ENCODE data around the gene MAP2K4.
"Not testable (repeated sequence)": the region's sequence is repeated elsewhere in the genome, so short reads cannot be mapped to it uniquely, and the experiment has no call there.

Gene MAP2K4

GRCh38 chr17:12094336-12094735, 73.7 kb downstream of the MAP2K4 start:
- no peak for DNase-seq

DNA sequence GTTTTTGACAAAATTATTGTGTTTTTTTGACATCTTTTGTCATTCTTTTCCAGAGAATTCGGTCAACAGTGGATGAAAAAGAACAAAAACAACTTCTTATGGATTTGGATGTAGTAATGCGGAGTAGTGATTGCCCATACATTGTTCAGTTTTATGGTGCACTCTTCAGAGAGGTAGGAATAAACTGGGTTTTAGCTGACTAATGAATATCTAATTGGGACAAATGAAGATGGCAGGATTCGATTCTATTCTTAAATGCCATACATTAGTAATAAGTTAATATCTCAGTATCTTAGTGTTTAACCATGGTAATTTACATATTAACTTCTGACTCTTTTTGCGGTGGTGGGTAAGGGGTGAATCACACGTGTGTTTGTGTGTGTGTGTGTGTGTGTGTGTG, 74.8 kb downstream of the MAP2K4 start:
- DNase-seq = no peak

DNA sequence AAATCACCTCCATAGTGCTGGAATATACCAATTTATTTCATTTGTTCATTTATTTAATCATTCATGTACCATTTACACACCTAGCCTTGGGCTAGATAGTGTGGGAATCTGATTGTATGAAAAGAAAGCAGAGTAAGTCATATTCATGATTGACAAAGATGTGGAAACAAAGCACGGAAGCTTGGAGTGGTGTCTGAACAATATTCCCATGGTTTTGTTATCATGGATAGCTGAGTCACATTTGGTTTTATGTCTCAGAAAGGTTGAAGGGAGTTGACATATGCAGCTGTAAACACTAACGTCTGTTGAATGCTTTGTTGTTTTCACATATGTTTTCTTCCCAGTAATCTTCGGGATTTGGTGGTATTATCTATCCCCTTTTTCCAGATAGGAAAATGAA, 76.6 kb downstream of the MAP2K4 start:
- DNase-seq = no peak

DNA sequence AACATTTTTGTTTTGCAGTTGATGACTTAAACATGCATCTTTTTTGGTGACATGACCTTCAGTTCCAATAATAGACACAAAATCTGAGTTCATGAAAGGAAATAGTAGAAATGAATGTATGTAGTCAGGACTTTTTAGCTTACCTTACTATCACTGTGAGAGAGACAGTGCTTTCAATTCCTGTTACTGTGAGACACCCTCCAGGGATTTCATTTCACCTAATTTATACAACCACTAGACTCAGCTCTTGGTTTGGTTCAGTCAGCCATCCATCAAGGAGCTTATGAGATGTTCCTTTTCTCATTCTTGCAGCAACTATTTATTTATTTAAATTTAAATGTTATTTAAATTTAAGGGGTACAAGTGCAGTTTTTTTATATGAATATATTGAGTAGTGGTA, 77.9 kb downstream of the MAP2K4 start:
- no peak for DNase-seq

DNA sequence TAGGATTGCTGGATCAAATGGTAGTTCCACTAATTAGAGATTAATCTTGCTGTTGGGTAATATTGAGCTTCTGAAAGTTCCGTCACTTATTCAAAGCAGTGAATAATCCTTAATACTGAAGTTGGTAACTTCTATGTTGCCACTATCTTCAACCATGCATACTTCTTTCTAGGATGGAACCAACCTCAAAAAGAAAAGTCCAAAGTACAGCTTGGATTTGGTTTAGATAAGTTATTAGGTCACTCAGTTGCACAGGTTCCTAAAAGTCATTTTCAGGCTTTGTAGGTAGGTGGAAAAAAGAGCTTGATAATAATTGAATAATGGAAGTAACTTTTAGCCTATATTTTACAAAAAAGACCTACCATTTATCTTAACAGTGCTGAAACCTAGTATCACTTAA, 78.7 kb downstream of the MAP2K4 start:
- DNase-seq = no peak

DNA sequence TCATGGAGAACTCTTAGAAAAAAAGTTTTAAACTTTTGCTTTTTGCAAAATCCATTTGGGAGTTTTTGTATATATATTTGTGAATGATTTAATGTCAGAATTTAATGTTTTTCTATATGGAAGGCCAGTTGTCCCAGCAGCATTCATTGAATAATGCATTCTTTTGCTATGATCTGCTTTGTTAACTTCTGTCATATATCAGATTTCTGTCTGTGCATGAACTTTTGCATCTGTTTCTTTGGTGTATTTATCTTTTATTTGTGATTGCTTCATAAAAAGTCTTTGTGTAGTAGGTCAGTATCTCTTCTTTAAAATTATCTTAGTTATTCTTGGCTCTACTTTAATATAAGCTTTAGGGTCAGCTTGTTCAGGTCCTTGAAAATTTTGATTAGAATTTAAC, 84.2 kb downstream of the MAP2K4 start:
- DNase-seq = no peak

GRCh38 chr17:12107905-12108304, 87.2 kb downstream of the MAP2K4 start:
- no peak for DNase-seq

DNA sequence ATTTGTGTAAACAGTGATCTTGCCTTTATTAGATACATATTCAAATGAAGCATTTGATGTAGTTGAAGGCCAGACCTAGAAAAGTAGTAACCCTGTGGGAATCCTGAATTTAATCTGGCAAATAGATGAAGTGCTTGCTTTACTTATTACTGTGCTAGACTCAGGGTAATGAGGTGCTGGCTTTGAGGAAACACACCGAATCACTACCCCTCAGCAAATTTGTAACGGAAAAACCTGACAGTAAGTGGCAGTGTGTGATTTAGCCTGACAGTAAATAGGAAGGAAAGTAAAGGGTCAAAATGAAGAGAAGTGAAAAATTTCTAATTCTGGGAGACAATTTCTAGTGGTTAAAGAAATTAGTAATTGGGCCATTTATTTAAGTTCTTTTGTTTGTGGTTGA, 90.2 kb downstream of the MAP2K4 start:
- no peak for DNase-seq

- DNase-seq = no peak
Observed at GRCh38 chr17:12113156-12113555, 92.5 kb downstream of the MAP2K4 start.

GRCh38 chr17:12114686-12115418, 94.2 kb downstream of the MAP2K4 start:
- no peak for DNase-seq

DNA sequence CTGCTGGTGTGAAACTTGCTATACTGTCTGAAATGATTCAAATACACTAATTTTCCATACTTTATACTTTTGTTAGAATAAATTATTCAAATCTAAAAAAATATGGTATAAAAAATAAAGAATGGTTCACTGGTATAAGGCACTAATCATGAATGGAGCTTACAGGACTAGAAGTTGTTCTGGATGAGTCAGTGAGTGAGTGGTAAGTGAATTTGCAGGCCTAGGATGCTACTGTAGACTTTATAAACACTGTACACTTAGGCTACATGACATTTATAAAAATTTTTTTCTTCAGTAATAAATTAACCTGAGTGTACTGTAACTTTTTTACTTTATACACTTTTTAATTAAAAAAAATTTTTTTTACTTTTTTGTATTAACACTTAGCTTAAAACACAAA, 95.5 kb downstream of the MAP2K4 start:
- DNase-seq = no peak

GRCh38 chr17:12118617-12119016, 97.9 kb downstream of the MAP2K4 start:
- no peak for DNase-seq

- no peak for DNase-seq
Observed at GRCh38 chr17:12122075-12122474, 101.4 kb downstream of the MAP2K4 start.

GRCh38 chr17:12127177-12127576, 106.5 kb downstream of the MAP2K4 start:
- no peak for DNase-seq

GRCh38 chr17:12127667-12128066, 107.0 kb downstream of the MAP2K4 start:
- no peak for DNase-seq

DNA sequence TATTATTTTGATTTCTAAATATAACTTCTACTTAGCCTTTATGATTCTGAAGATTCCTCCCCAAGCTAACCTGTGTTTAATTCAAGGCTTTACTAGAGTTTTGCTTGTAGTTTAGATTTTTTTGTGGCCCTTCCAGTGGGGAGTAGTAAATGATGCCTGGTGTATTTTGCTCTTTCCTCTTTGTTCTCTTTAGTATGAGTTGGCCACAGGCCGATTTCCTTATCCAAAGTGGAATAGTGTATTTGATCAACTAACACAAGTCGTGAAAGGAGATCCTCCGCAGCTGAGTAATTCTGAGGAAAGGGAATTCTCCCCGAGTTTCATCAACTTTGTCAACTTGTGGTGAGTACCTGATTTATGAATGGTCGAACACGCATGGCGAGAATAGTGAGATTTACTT, 108.3 kb downstream of the MAP2K4 start:
- no peak for DNase-seq

DNA sequence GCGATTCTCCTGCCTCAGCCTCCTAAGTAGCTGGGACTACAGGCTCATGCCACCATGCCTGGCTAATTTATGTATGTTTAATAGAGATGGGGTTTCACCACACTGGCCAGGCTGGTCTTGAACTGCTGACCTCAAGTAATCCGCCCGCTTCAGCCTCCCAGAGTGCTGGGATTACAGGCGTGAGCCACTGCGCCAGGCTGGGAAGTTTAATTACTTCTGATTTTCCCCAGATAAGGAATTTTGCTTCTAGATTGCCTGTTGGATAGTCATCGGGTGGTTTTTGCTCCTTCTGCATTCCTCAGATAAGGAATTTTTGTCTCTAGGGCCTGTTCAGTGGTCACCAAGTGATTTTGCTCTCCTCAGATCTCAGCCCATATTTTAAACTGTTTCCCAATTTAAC, 112.5 kb downstream of the MAP2K4 start:
- no peak for DNase-seq

GRCh38 chr17:12134101-12134500, 113.4 kb downstream of the MAP2K4 start:
- DNase-seq = no peak

DNA sequence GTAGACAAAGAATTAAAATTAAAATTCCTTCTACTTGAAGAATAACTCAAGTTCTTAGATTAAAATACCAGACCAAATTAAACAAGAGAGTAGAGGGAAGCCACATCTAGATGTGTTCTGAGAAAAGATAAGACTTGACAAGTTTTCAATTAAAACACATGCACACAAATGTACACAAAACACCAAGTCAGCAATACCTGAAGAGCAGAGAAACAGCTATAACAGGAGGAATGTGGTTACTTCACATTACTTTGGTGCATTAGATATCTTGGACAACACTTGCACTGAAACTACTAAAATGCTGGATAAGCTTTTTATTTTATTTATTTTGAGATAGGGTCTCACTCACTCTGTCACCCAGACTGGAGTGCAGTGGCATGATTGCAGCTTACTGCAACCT, 113.9 kb downstream of the MAP2K4 start:
- no peak for DNase-seq

DNA sequence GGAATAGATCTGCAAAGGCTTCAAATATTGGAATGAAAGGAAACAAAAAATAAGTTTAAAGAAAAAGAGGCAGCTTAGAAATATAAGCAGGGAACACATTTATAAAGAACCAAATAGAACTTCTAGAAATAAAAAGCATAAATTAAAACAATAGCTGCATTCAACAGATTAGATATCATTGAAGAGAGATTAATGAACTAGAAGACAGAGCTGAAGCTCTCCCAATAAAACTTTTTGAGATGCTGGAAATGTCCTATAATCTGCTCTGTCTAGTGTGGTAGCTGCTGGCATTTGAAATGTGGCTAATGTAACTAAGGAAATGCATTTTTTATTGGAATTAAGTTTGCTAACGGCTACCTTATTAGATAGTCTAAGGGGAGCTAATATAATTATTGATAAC, 115.6 kb downstream of the MAP2K4 start:
- no peak for DNase-seq

GRCh38 chr17:12136646-12137045, 116.0 kb downstream of the MAP2K4 start:
- DNase-seq = no peak

DNA sequence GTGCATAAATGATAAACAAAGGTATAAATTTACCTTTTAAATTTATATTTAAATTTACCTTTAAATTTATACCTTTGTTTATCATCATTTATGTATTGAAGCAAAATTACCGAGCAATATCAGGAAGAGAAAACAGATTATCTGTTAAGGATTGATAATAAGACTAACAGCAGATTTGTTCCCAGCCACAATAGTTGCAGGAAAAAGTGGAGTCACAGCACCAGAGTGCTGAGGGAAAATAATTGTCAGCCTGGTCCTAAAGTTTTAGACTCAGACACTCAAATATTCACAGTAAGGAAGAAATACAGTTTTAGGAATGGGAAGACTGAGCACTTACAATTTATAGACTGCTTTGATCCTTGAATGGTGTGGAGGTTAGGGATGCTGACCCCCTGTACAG, 117.2 kb downstream of the MAP2K4 start:
- DNase-seq = no peak

- DNase-seq = no peak
Observed at GRCh38 chr17:12140685-12141084, 120.0 kb downstream of the MAP2K4 start.

DNA sequence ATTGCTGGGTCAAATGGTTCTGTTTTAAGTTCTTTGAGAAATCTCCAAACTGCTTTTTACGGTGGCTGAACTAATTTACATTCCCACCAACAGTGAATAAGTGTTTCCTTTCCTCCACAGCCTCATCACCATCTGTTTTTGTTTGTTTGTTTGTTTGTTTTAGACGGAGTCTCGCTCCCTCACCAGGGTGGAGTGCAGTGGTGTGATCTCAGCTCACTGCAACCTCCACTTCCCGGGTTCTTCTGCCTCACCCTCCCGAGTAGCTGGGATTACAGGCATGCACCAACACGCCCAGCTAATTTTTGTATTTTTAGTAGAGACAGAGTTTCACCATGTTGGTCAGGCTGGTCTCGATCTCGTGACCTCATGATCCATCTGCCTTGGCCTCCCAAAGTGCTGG, 141.5 kb downstream of the MAP2K4 start:
- not testable (repeated sequence) for DNase-seq

DNA sequence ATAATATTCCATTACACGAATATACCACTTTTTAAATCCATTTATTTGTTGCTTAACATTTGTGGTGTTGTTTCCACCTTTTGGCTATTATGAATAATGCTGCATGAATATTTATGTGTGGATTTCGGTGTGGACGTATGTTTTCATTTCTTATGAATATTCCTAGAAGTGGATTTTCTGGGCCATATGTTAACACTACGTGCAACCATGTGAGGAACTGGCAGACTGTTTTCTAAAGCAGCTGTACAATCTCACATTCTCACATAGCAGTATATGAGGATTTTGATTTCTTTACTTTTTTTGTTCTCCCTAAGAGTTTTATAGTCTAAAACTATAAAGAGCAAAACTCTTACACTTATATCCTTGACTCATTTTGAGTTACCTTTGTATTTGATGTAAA, 143.4 kb downstream of the MAP2K4 start:
- DNase-seq = no peak
